K562 treated with DMSO at 1 percent for 12 hours (cell line): ENCODE measurements around the gene SPSB3. TPM values are rescaled to one million over a fixed set of nuclear protein-coding genes. Genes with fewer than 3 reads are reported as not detected.

Experiments
- total RNA-seq: library from RNA; unstranded; fragments of 300-600 nt; gene quantifications from 2 replicates; pipeline ENCODE4 v1.2.3, GENCODE V29; 2022; ENCODE audit not compliant: insufficient read depth

SPSB3 gene
- total RNA-seq, result 80.4 and 89.8 TPM in 2 replicates

GRCh38 chr16:1782408-1783264 lies at the start of gene SPSB3, which contains the start of gene NUBP2:
TSS of gene SPSB3 (minus strand) at chr16:1782571. CDS start at chr16:1781483, 1,088 bp downstream.
TSS of gene NUBP2 (plus strand) at chr16:1782960. CDS start at chr16:1783021, 61 bp downstream.

GRCh38 chr16:1826691-1827573 lies 44.6 kb upstream of the SPSB3 start, which contains the start of the genes FAHD1 and HAGH:
TSS of gene FAHD1 (plus strand) at chr16:1827206. CDS start at chr16:1827239, 33 bp downstream.
TSS of gene HAGH (minus strand) at chr16:1826825. CDS start at chr16:1826787, 38 bp downstream.

DNA sequence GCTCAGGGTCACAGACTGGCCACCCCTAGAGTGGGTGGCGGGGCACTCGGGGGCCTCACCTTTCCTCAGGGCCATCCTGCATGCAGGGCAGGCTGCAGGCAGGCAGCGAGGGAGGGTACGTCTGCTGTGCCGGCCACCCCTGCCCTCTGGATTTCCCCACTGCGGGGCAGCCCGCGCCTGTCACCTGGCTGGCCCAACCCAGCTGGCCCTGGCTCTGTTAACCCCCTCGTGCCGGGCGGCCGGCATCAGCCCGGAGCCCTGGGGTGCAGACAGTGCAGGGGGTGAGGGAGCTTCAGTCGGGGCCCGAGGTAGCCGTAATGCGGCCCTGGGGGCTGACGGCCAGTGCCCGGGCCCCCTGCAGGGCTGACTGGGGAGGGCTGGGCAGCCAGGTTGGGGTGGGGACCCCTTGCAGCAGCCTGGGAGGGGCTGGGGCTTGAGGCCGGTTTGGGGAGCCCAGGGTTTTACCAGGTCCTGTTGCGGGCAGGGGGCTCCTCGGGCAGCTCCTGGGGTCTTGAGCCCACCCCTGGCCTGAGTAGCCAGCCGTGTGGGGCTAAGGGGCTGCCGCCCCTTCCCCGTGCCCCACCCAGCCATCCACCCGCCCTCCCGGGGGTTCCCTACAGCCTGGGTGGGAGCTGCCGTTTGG lies 11.3 kb upstream of the SPSB3 start, which contains the start of gene IGFALS:
IGFALS (minus strand) TSS at position 128 of the 643 bp plus-strand sequence; CDS start at position 75, 53 bp downstream.

GRCh38 chr16:1772908-1773702 lies 9.3 kb downstream of the SPSB3 start, which contains the start of gene MRPS34:
TSS of gene MRPS34 (minus strand) at chr16:1773134. CDS start at chr16:1773119, 15 bp downstream.

GRCh38 chr16:1772362-1772907 lies 9.9 kb downstream of the SPSB3 start, which contains the start of gene EME2:
TSS of gene EME2 (plus strand) at chr16:1772810. CDS start at chr16:1773228, 418 bp downstream.

GRCh38 chr16:1771188-1771863 lies 11.0 kb downstream of the SPSB3 start, which contains the start of gene NME3:
TSS of gene NME3 (minus strand) at chr16:1771543. CDS start at chr16:1771534, 9 bp downstream.

Other genes starting within 250 kb of the SPSB3 start
- gene TMEM204, start 248.9 kb downstream of the SPSB3 start, total RNA-seq, result not detected in 2 replicates
- gene IFT140, start 170.5 kb downstream of the SPSB3 start, total RNA-seq, result 3.2 and 6.6 TPM in 2 replicates
- 3.0 and 11.4 TPM in 2 replicates for gene CRAMP1, start 170.2 kb downstream of the SPSB3 start, total RNA-seq
- gene JPT2, start 104.3 kb downstream of the SPSB3 start, total RNA-seq, result 31.3 and 62.9 TPM in 2 replicates
- gene MAPK8IP3, start 76.4 kb downstream of the SPSB3 start, total RNA-seq, result 14.0 and 50.6 TPM in 2 replicates
- gene NME3, start 11.0 kb downstream of the SPSB3 start, total RNA-seq, result 55.4 and 83.8 TPM in 2 replicates
- gene EME2, start 9.8 kb downstream of the SPSB3 start, total RNA-seq, result 3.5 and 11.1 TPM in 2 replicates
- 170 and 217 TPM in 2 replicates for gene MRPS34, start 9.4 kb downstream of the SPSB3 start, total RNA-seq
- gene NUBP2, start 389 bp upstream of the SPSB3 start, total RNA-seq, result 119 and 185 TPM in 2 replicates
- gene IGFALS, start 11.1 kb upstream of the SPSB3 start, total RNA-seq, result 0.51 TPM in 1 of 2 replicates, not detected in the other
- gene HAGH, start 44.3 kb upstream of the SPSB3 start, total RNA-seq, result 87.9 and 95.5 TPM in 2 replicates
- 22.3 and 24.5 TPM in 2 replicates for gene FAHD1, start 44.6 kb upstream of the SPSB3 start, total RNA-seq
- gene MEIOB, start 89.6 kb upstream of the SPSB3 start, total RNA-seq, result 35.2 and 61.4 TPM in 2 replicates
- gene HS3ST6, start 135.8 kb upstream of the SPSB3 start, total RNA-seq, result not detected in 2 replicates
- gene MSRB1, start 160.6 kb upstream of the SPSB3 start, total RNA-seq, result 142 and 157 TPM in 2 replicates
- not detected in 2 replicates for gene RPL3L, start 172.1 kb upstream of the SPSB3 start, total RNA-seq
- 209 and 233 TPM in 2 replicates for gene NDUFB10, start 177.0 kb upstream of the SPSB3 start, total RNA-seq
- 6,317 and 9,099 TPM in 2 replicates for gene RPS2, start 182.3 kb upstream of the SPSB3 start, total RNA-seq
- 1.3 TPM in 1 of 2 replicates, not detected in the other for gene RNF151, start 184.3 kb upstream of the SPSB3 start, total RNA-seq
- gene TBL3, start 189.5 kb upstream of the SPSB3 start, total RNA-seq, result 37.2 and 53.2 TPM in 2 replicates
- gene NOXO1, start 198.9 kb upstream of the SPSB3 start, total RNA-seq, result 0.89 TPM in 1 of 2 replicates, not detected in the other
- 46.5 and 60.5 TPM in 2 replicates for gene GFER, start 201.6 kb upstream of the SPSB3 start, total RNA-seq
- 24.1 and 36.4 TPM in 2 replicates for gene SYNGR3, start 207.4 kb upstream of the SPSB3 start, total RNA-seq
- gene ZNF598, start 227.2 kb upstream of the SPSB3 start, total RNA-seq, result 71.6 and 98.5 TPM in 2 replicates
- gene NPW, start 237.2 kb upstream of the SPSB3 start, total RNA-seq, result 1.8 and 4.4 TPM in 2 replicates
- gene NHERF2, start 244.3 kb upstream of the SPSB3 start, total RNA-seq, result 16.0 and 31.4 TPM in 2 replicates